Camera-type eye (tissue), 1 donor: ENCODE measurements around the gene MAGEB17. TPM values are rescaled to one million over a fixed set of nuclear protein-coding genes. Genes with fewer than 3 reads are reported as not detected.

Source experiments
- total RNA-seq: library from RNA; depleted of rRNA; stranded (reverse); fragments of >200 nt; gene quantifications from one replicate; pipeline ENCODE4 v1.2.3, GENCODE V29; 2014

Gene MAGEB17, protein sequence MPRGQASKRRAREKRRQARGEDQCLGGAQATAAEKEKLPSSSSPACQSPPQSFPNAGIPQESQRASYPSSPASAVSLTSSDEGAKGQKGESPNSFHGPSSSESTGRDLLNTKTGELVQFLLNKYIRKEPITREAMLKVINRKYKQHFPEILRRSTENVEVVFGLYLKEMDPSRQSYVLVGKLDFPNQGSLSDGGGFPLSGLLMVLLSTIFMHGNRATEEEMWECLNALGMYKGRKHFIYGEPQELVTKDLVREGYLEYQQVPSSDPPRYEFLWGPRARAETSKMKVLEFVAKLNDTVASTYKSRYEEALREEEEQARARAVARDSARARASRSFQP
- total RNA-seq: not detected

DNA sequence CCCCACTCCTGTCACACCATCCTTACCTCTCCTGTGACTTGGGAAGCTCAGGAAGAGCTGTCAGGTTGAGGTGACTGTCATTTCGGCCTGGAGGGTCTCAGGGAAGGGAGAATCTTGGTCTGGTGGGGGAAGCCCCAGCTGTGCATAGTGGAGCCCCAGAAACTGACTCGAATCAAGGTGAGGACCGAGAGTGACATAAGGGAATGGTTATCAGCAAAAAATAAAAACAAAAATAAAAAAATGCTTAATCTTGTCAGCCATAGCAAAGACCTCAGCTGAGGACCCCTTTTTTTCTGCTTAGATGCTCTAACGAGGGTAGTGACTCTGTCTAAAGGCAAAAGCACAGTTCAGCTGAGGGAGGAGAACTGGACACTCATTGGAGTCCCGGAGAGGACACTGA, at the start of gene MAGEB17:
MAGEB17 (plus strand) TSS at position 301 of the 400 bp plus-strand sequence. CDS start 2,902 bp downstream, outside the sequence.

DNA sequence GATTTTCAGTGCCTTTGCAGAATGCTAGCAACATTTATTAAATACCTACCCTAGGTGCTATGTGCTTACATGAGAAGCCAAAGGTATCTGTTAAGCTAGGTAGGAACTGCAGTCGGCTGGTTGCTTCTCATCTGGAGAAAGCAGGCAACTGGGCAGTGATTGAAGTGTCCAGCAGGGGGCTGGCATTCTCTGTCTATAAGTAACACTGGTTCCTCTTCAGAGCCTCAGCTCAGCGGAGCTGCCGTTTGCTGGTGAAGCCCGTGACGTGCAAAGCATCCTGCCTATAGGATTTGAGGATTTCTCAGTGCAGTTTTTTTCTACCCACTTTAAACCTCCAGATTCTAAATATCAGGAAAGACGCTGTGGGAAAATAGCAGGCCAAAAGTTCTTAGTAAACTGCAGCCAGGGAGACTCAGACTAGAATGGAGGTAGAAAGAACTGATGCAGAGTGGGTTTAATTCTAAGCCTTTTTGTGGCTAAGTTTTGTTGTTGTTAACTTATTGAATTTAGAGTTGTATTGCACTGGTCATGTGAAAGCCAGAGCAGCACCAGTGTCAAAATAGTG, 44.0 kb upstream of the MAGEB17 start, which contains the start of gene GRPR:
GRPR (plus strand) TSS at position 344 of the 565 bp plus-strand sequence. CDS start 389 bp downstream, outside the sequence.

Other genes with a start within 250 kb of the MAGEB17 start
- 1.8 TPM for gene GRPR, start 43.9 kb upstream of the MAGEB17 start, total RNA-seq